Neural cell (in vitro differentiated cells): ENCODE measurements around the gene PDE8B. TPM values are rescaled to one million over a fixed set of nuclear protein-coding genes. Genes with fewer than 3 reads are reported as not detected.
"Not testable (repeated sequence)": the region's sequence is repeated elsewhere in the genome, so short reads cannot be mapped to it uniquely, and the experiment has no call there.

Experiments
- H2AFZ ChIP-seq: fragments of 200-600, 300-800 bp; sonication (generic), shearing (Covaris generic); 2 replicates; pipeline ENCODE4 v1.6.0; 2014; ENCODE audit warnings: low read depth, mild to moderate bottlenecking, antibody characterized with exemption, low read length, moderate library complexity
- H3F3A ChIP-seq: fragments of 200-600 bp; shearing (Covaris generic); 2 replicates; pipeline ENCODE4 v1.6.1; 2016; ENCODE audit warnings: mild to moderate bottlenecking, moderate library complexity, mixed read lengths, antibody characterized with exemption, low read length; ENCODE audit not compliant: insufficient read depth, poor library complexity, severe bottlenecking
- H3K27ac ChIP-seq: fragments of 200-600, 300-800 bp; sonication (generic), shearing (Covaris generic); 2 replicates; pipeline ENCODE4 v1.5.1; 2014; ENCODE audit warnings: mild to moderate bottlenecking, low read length, moderate library complexity
- H3K27me3 ChIP-seq: fragments of 300-800, 200-600 bp; sonication (generic), shearing (Covaris generic); 2 replicates; pipeline ENCODE4 v1.6.0; 2014; ENCODE audit warnings: mild to moderate bottlenecking, low read depth, low read length, moderate library complexity; ENCODE audit not compliant: insufficient read depth
- H3K36me3 ChIP-seq: fragments of 300-800, 200-600 bp; sonication (generic), shearing (Covaris generic); 2 replicates; pipeline ENCODE4 v1.5.1; 2014; ENCODE audit warnings: mild to moderate bottlenecking, antibody characterized with exemption, low read length, moderate library complexity; ENCODE audit not compliant: insufficient read depth
- H3K4me2 ChIP-seq: fragments of 300-800, 200-600 bp; sonication (generic), shearing (Covaris generic); 2 replicates; pipeline ENCODE4 v1.6.0; 2014; ENCODE audit warnings: mild to moderate bottlenecking, low read length
- H3K4me3 ChIP-seq: fragments of 300-800, 200-600 bp; sonication (generic), shearing (Covaris generic); 2 replicates; pipeline ENCODE4 v1.5.1; 2014; ENCODE audit warnings: mild to moderate bottlenecking, low read length, moderate library complexity
- H3K79me2 ChIP-seq: fragments of 200-600 bp; shearing (Covaris generic); replicated peaks from 2 replicates; pipeline ENCODE4 v1.6.0; 2014; ENCODE audit warnings: mild to moderate bottlenecking, low read length, moderate library complexity; ENCODE audit not compliant: insufficient read depth
- H3K9ac ChIP-seq: fragments of 300-800, 200-600 bp; sonication (generic), shearing (Covaris generic); 2 replicates; pipeline ENCODE4 v1.6.1; 2016; ENCODE audit warnings: mild to moderate bottlenecking, low read length, mixed read lengths
- H3K9me2 ChIP-seq: fragments of 200-600 bp; shearing (Covaris generic); 2 replicates; pipeline ENCODE4 v1.6.1; 2016; ENCODE audit warnings: mild to moderate bottlenecking, low read length, mixed read lengths; ENCODE audit not compliant: insufficient read depth
- H3K9me3 ChIP-seq: fragments of 200-600, 300-800 bp; sonication (generic), shearing (Covaris generic); 2 replicates; pipeline ENCODE4 v1.6.1; 2016; ENCODE audit warnings: mild to moderate bottlenecking, mixed run types, low read length, moderate library complexity, mixed read lengths
- H4K20me1 ChIP-seq: fragments of 200-600 bp; shearing (Covaris generic); 2 replicates; pipeline ENCODE4 v1.6.1; 2016; ENCODE audit warnings: mild to moderate bottlenecking, mixed run types; ENCODE audit not compliant: insufficient read depth
- EP300 ChIP-seq: fragments of 450-650 bp; conservative IDR thresholded peaks from 2 replicates; pipeline ENCODE4 v1.6.1; 2014; ENCODE audit warnings: antibody characterized with exemption, mild to moderate bottlenecking, moderate library complexity; ENCODE audit not compliant: poor library complexity, severe bottlenecking
- EZH2 ChIP-seq: fragments of 200-600, 300-800 bp; shearing (Covaris generic), sonication (generic); IDR thresholded peaks from 2 replicates; pipeline ENCODE4 v1.6.1; 2014; ENCODE audit warnings: antibody characterized with exemption, low read length, borderline replicate concordance, mild to moderate bottlenecking; ENCODE audit not compliant: insufficient read depth, poor library complexity, severe bottlenecking
- MXI1 ChIP-seq: fragments of 450-650 bp; conservative IDR thresholded peaks from 2 replicates; pipeline ENCODE4 v1.6.1; 2014; ENCODE audit warnings: antibody characterized with exemption, mild to moderate bottlenecking; ENCODE audit not compliant: poor library complexity, severe bottlenecking
- POLR2AphosphoS5 ChIP-seq: IDR thresholded peaks from 2 replicates; pipeline ENCODE4 v1.6.1; 2012
- RAD21 ChIP-seq: fragments of 450-650 bp; conservative IDR thresholded peaks from 2 replicates; pipeline ENCODE4 v1.6.1; 2014; ENCODE audit warnings: antibody characterized with exemption, mild to moderate bottlenecking, moderate library complexity
- SMC3 ChIP-seq: fragments of 450-650 bp; conservative IDR thresholded peaks from 2 replicates; pipeline ENCODE4 v1.6.1; 2014; ENCODE audit warnings: antibody characterized with exemption, mild to moderate bottlenecking, moderate library complexity; ENCODE audit not compliant: poor library complexity
- TAF1 ChIP-seq: IDR thresholded peaks from 2 replicates; pipeline ENCODE4 v1.6.1; 2012; ENCODE audit warnings: low read depth
- polyA plus RNA-seq: library from polyadenylated mRNA; depleted of rRNA; stranded (reverse); fragments of >200 nt; gene quantifications from 2 replicates; pipeline ENCODE4 v1.2.3, GENCODE V29; 2014
- TF ChIP-seq, protein P1 (sequence below): IDR thresholded peaks from 2 replicates; pipeline ENCODE4 v1.6.1; 2012; ENCODE audit warnings: borderline replicate concordance
- TF ChIP-seq, protein P2 (sequence below): fragments of 450-650 bp; IDR thresholded peaks from 2 replicates; pipeline ENCODE4 v1.5.1; 2014; ENCODE audit warnings: antibody characterized with exemption, mild to moderate bottlenecking, moderate library complexity; ENCODE audit not compliant: poor library complexity, severe bottlenecking

PDE8B gene
- polyA plus RNA-seq, 1 donor from 2014 or later, result 0.22 TPM

DNA sequence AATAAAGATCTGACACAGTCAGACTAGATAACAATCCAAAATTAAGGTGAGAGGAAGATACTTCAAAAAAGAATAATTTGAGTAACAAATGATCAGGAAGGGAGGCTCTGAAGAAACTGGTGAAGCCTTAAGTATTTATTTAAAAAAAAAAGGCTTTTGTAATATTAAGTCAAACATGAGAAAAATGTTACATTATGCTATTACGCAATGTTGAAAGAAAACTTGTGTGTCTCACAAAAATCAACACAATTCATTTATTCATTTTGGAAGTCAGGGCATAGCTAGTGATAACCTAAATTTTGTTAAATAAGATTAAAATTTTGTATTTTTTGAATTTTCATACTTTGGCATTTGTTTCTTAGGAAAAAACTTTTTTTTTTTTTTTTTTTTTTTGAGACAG lies 253.4 kb downstream of the PDE8B start:
- Histone ChIP-seq H3K9me3 (no peaks in the 10 kb centered on the region), H3K27me3 (no peaks in the 10 kb centered on the region), H2AFZ (no peak overlapping the region), H3K79me2 (no peaks in the 10 kb centered on the region), H4K20me1 (no peaks in the 10 kb centered on the region), H3K9me2 (no peaks in the 10 kb centered on the region), H3K36me3 (no peaks in the 10 kb centered on the region), H3K9ac (no peak overlapping the region), H3K4me2 (no peak overlapping the region), H3F3A (no peaks in the 10 kb centered on the region), H3K4me3 (no peak overlapping the region), H3K27ac (no peak overlapping the region)
- TF ChIP-seq TAF1 (no peak), POLR2AphosphoS5 (no peak), EZH2 (no peak), SMC3 (no peak), MXI1 (no peak), EP300 (no peak), RAD21 (no peak)
- TF ChIP-seq, protein P1, sequence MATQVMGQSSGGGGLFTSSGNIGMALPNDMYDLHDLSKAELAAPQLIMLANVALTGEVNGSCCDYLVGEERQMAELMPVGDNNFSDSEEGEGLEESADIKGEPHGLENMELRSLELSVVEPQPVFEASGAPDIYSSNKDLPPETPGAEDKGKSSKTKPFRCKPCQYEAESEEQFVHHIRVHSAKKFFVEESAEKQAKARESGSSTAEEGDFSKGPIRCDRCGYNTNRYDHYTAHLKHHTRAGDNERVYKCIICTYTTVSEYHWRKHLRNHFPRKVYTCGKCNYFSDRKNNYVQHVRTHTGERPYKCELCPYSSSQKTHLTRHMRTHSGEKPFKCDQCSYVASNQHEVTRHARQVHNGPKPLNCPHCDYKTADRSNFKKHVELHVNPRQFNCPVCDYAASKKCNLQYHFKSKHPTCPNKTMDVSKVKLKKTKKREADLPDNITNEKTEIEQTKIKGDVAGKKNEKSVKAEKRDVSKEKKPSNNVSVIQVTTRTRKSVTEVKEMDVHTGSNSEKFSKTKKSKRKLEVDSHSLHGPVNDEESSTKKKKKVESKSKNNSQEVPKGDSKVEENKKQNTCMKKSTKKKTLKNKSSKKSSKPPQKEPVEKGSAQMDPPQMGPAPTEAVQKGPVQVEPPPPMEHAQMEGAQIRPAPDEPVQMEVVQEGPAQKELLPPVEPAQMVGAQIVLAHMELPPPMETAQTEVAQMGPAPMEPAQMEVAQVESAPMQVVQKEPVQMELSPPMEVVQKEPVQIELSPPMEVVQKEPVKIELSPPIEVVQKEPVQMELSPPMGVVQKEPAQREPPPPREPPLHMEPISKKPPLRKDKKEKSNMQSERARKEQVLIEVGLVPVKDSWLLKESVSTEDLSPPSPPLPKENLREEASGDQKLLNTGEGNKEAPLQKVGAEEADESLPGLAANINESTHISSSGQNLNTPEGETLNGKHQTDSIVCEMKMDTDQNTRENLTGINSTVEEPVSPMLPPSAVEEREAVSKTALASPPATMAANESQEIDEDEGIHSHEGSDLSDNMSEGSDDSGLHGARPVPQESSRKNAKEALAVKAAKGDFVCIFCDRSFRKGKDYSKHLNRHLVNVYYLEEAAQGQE, result no peak
- TF ChIP-seq, protein P2, sequence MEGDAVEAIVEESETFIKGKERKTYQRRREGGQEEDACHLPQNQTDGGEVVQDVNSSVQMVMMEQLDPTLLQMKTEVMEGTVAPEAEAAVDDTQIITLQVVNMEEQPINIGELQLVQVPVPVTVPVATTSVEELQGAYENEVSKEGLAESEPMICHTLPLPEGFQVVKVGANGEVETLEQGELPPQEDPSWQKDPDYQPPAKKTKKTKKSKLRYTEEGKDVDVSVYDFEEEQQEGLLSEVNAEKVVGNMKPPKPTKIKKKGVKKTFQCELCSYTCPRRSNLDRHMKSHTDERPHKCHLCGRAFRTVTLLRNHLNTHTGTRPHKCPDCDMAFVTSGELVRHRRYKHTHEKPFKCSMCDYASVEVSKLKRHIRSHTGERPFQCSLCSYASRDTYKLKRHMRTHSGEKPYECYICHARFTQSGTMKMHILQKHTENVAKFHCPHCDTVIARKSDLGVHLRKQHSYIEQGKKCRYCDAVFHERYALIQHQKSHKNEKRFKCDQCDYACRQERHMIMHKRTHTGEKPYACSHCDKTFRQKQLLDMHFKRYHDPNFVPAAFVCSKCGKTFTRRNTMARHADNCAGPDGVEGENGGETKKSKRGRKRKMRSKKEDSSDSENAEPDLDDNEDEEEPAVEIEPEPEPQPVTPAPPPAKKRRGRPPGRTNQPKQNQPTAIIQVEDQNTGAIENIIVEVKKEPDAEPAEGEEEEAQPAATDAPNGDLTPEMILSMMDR, result no peak

DNA sequence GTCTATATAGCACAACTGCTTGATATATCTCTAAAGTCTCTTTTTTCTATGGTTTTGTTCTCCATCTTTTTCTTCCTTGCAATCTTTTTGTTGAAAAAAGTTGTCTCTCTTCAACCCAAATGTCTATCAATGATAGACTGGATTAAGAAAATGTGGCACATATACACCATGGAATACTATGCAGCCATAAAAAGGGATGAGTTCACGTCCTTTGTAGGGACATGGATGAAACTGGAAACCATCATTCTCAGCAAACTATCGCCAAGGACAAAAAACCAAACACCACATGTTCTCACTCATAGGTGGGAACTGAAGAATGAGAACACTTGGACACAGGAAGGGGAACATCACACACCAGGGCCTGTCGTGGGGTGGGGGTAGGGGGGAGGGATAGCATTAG lies 258.4 kb downstream of the PDE8B start:
- not testable (repeated sequence) for H3K79me2 ChIP-seq, H3K9me2 ChIP-seq, H3K36me3 ChIP-seq, H3K27me3 ChIP-seq, H2AFZ ChIP-seq, H3F3A ChIP-seq, H3K4me3 ChIP-seq, H3K27ac ChIP-seq, H3K9ac ChIP-seq, H4K20me1 ChIP-seq, H3K9me3 ChIP-seq, H3K4me2 ChIP-seq

GRCh38 chr5:77475041-77475440 lies 264.6 kb downstream of the PDE8B start:
- not testable (repeated sequence) for H3K27ac ChIP-seq, H3K9me3 ChIP-seq, H3K4me2 ChIP-seq, H3K79me2 ChIP-seq, H3K36me3 ChIP-seq, H3K9ac ChIP-seq, H3K4me3 ChIP-seq, H3K27me3 ChIP-seq, H4K20me1 ChIP-seq, H3F3A ChIP-seq, H3K9me2 ChIP-seq, H2AFZ ChIP-seq

Other genes starting within 250 kb of the PDE8B start
- gene AGGF1, start 180.3 kb upstream of the PDE8B start, polyA plus RNA-seq, result 36.8 and 41.2 TPM in 2 replicates
- 0.56 and 5.0 TPM in 2 replicates for gene ZBED3, start 123.4 kb upstream of the PDE8B start, polyA plus RNA-seq